SK-N-MC (cell line): ENCODE data around the gene DAAM1.

Experiments used
- EZH2 ChIP-seq: fragments of 200-600 bp; sonication (generic); IDR thresholded peaks from one replicate; pipeline ENCODE4 v1.6.1; 2017; ENCODE audit warnings: antibody characterized with exemption
- POLR2AphosphoS5 ChIP-seq: IDR thresholded peaks from 2 replicates; pipeline ENCODE4 v1.6.1; 2012; ENCODE audit warnings: mild to moderate bottlenecking, low read depth, low read length, borderline replicate concordance

GRCh38 chr14:59313658-59314608 is 125.5 kb downstream of the DAAM1 start:
- TF ChIP-seq EZH2 (no peak), POLR2AphosphoS5 (no peak)
